Mucosa of rectum (tissue), 2 donors: ENCODE data around the gene CH25H.
A peak's percentile ranks its signal among the peaks of the same experiment; 100 is the strongest.

ENCODE experiments used
- H3K27ac ChIP-seq, 2 donors: one replicate each; pipeline ENCODE4 v1.7.0; 2013; ENCODE audit warnings: inconsistent platforms in 2 of 2, low read depth in 2 of 2, low read length in 2 of 2
- H3K27me3 ChIP-seq, 2 donors: one replicate each; pipeline ENCODE4 v1.7.0; 2013; ENCODE audit warnings: low read length in 2 of 2; ENCODE audit not compliant: control insufficient read depth in 2 of 2, insufficient read depth in 2 of 2
- H3K36me3 ChIP-seq, 2 donors: one replicate each; pipeline ENCODE4 v1.7.0; 2013; ENCODE audit warnings: low read length in 2 of 2; ENCODE audit not compliant: control insufficient read depth in 2 of 2, insufficient read depth in 2 of 2
- H3K4me1 ChIP-seq, 2 donors: one replicate each; pipeline ENCODE4 v1.7.0; 2013; ENCODE audit warnings: low read length in 2 of 2, mild to moderate bottlenecking in 1 of 2; ENCODE audit not compliant: control insufficient read depth in 2 of 2, insufficient read depth in 2 of 2
- H3K4me3 ChIP-seq, 2 donors: one replicate each; pipeline ENCODE4 v1.7.0; 2013; ENCODE audit warnings: low read length in 2 of 2
- H3K9ac ChIP-seq, 2 donors: one replicate each; pipeline ENCODE4 v1.7.0; 2013; ENCODE audit warnings: low read length in 2 of 2, low read depth in 1 of 2, mild to moderate bottlenecking in 1 of 2
- H3K9me3 ChIP-seq, 2 donors: one replicate each; pipeline ENCODE4 v1.7.0; 2013; ENCODE audit warnings: low read length in 2 of 2; ENCODE audit not compliant: control insufficient read depth in 2 of 2
- donor health status: healthy.
- donor health status: Normal muscosa, but diverticular disease.

CH25H gene

DNA sequence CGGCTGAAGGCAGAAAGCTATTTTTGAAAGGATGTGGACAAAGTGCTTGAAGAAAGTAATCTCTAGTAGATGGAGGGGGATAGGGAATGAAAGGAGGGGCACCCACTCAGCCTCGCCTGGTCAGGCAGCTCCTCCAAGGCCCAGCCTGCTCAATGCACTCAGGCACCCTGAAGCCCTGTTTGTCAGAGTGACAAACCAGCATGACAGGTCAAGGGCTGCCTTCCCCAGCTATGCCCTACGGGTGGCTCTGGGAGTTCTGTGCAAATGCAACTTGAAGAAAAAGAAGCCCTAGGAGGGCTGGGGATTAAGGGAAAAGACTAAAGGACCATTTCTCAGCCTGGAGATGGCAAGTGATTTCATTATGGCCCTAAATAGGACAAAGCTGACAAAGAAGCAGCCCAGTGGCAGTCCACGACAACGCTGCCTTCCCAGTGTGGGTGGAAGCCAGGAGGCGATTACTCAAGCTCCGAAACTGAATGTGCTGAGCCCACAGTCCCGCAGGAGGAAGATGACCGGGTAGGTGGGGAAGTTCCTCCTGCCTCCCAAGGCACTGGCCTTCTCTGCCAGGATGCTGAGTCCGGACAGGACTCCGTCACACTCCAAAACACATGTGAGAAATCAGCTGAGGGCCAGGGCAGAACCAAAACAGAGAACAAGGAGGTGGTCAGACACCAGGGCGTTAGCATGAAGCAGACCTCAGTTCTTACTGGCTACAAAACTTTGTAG lies 28.1 kb upstream of the CH25H start:
- Histone ChIP-seq H3K9me3 (no peaks in the 10 kb centered on the region), H3K27me3 (no peaks in the 10 kb centered on the region), H3K27ac (no peak overlapping the region), H3K36me3 (no peaks in the 10 kb centered on the region), H3K9ac (no peak overlapping the region), H3K4me3 (no peak overlapping the region), H3K4me1 (no peaks in the 10 kb centered on the region)

DNA sequence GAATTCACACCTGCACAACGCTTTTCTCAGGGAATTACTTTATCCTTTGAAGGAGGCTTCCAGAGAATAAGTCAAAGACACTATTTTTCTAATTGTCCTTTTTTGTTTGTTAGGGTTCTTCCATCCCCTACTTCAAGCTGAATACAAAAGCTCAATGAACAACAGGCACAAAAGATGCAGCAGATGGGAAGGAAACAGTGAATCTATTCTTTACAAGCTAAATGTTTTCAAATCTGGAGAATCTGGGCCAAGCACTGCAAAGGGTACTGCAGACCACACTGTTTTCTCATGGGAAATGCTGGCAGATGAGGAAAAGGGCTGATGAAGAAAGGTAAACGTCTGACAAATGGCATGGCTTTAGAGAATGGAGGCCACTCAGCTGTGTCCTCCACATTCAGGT lies 25.9 kb upstream of the CH25H start:
- H3K27me3 ChIP-seq, result no peaks in the 10 kb centered on the region
- H3K27ac ChIP-seq, result no peak overlapping the region
- no peak overlapping the region for H3K9ac ChIP-seq
- no peaks in the 10 kb centered on the region for H3K4me1 ChIP-seq
- H3K36me3 ChIP-seq, result peaks cover 1 to 2% of the 10 kb centered on the region in 2 donors
- no peak overlapping the region for H3K4me3 ChIP-seq
- no peaks in the 10 kb centered on the region for H3K9me3 ChIP-seq

- Histone ChIP-seq H3K9me3 (no peaks in the 10 kb centered on the region), H3K27ac (no peak overlapping the region)
These were observed 21.8 kb upstream of the CH25H start for GRCh38 chr10:89228962-89229361.

DNA sequence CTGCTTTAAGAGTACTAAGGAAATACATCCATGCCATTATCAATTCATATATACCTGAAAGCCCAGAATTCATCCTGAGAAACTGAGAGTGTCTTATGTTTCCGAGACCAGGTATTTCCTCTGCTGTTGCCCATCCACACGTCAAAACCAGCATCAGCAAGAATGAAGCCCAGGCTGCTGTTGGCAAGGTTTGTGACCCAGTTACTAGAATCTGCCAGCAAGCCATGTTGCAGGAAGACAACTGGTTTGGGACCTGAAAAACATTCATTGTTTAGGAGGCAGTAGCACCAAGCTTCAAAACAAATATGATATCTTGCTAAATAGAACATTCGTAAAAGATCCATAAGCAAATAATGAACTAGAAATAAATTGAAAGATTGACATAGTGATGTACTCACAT lies 21.0 kb upstream of the CH25H start:
- Histone ChIP-seq H3K27ac (no peak overlapping the region), H3K27me3 (no peaks in the 10 kb centered on the region), H3K9ac (no peak overlapping the region), H3K4me1 (no peaks in the 10 kb centered on the region), H3K4me3 (no peak overlapping the region), H3K9me3 (no peaks in the 10 kb centered on the region), H3K36me3 (peaks cover 2 to 5% of the 10 kb centered on the region in 2 donors)

More at GRCh38 chr10:89228962-89229361, 21.8 kb upstream of the CH25H start:
- peaks cover 2 to 5% of the 10 kb centered on the region in 2 donors for H3K36me3 ChIP-seq
- no peak overlapping the region for H3K4me3 ChIP-seq
- H3K9ac ChIP-seq, result no peak overlapping the region
- no peaks in the 10 kb centered on the region for H3K4me1 ChIP-seq
- H3K27me3 ChIP-seq, result no peaks in the 10 kb centered on the region

DNA sequence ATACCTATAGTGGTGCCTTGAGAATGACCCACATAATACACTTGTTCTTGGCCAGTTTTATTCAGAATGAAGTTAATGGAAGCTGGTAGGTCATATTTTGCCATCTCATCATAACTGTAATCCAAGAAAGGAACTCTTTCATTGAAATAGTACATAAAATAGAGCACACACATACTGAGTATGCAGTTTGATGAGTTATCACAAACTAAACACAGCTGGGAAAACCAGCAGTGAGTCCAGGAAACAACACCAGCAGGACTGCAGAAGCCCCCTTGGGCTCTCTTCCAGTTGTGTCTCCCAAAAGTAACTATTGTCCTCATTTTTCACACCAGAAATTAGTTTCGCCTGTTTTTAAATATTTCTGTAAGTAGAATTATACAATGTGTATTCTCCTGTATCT lies 19.8 kb upstream of the CH25H start:
- H3K9me3 ChIP-seq, result no peaks in the 10 kb centered on the region
- H3K4me3 ChIP-seq, result no peak overlapping the region
- no peaks in the 10 kb centered on the region for H3K4me1 ChIP-seq
- H3K27me3 ChIP-seq, result no peaks in the 10 kb centered on the region
- peaks cover 2 to 5% of the 10 kb centered on the region in 2 donors for H3K36me3 ChIP-seq
- H3K27ac ChIP-seq, result no peak overlapping the region
- no peak overlapping the region for H3K9ac ChIP-seq

DNA sequence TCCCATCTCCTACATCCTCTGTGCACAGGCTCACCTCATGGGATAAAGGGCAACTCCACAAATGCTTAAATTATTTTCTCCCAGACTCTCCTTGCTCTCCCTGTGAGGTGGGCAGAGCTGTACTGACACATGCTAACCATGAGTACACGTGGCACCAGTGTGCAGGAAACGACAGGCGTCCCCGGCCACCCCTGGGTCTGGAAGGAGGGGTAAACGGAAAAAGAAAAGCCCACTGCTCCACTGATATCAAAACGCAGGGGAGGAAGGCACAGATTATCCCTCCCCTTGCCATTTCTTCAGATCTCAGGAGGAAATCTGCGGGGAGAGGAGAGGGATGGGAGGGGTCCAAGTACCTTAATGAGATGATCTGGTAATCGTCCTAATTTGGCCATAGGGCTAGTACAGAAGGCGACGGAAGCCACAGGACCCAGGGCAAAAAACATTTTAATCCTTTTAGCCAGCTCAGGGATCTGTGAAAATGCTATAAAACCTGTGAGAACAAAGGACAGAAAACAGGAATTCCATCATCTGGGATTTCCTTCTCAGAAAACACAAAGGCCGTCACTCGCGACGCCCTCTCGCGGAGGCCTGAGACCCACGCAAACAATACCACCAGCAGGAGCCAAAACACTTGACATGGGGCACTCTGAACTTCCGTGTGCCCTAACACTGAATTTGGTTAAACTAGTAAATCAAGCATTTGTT lies 17.8 kb upstream of the CH25H start:
- Histone ChIP-seq H3K36me3 (peaks cover 2 to 5% of the 10 kb centered on the region in 2 donors), H3K9ac (no peak overlapping the region), H3K4me1 (no peaks in the 10 kb centered on the region), H3K27ac (no peak overlapping the region), H3K9me3 (no peaks in the 10 kb centered on the region), H3K4me3 (no peak overlapping the region), H3K27me3 (no peaks in the 10 kb centered on the region)

DNA sequence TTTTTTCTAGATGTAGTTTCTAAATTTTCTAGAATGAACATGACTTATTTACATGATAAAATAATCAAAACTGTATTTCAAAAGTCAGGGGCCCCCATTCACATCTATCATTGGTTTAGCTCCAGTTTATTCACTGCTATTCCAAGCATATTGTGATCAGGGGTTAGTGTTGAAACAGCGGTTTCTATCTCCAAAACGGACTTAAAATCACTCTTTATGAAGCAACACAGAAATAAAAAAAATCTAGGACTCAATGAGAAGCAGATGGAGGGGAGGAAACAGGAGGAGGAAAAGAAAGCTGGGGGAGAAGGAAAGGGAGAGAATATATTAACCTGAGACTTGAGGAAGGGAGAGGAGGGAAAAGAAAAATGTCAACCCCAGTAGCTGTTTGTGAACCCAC lies 14.8 kb upstream of the CH25H start:
- Histone ChIP-seq H3K27me3 (no peaks in the 10 kb centered on the region), H3K4me3 (no peak overlapping the region), H3K4me1 (peaks cover 5 to 6% of the 10 kb centered on the region in 2 donors), H3K27ac (no peak overlapping the region), H3K9me3 (no peaks in the 10 kb centered on the region), H3K9ac (no peak overlapping the region), H3K36me3 (no peaks in the 10 kb centered on the region)

DNA sequence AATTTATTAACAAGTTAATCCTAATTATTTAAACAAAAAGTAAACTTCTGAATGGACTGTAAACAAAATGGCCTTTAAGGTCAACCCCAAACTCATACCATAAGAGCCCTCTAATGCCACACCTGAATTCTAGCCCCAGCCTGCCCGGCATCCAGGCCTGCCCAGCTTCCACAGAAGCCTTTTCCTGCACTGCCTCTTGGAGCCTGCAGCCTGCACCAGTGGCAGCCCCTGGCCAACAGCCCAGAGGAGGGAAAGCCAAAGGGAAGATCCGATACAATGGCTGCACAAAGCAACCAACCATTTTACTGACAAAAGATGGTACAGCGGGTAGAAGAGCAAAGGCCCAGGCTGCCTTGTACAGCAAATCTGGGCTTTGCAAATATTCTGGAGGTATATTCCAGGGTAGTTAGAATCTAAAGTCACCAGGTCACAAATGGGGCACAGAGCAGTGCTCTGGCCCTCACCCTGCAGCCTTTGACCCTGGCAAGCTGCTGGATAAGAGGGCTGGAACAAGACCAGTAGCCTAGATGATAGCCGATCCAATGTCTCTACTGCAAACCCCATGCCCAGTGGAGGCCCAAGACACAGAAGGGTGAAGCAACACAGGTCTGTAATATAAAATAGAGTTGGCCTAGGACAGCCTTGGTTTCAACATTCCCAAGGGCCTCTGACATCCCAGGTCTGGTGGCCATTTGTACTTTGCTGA lies 12.5 kb upstream of the CH25H start:
- Histone ChIP-seq H3K9ac (no peak overlapping the region), H3K4me1 (peaks cover 5 to 6% of the 10 kb centered on the region in 2 donors), H3K36me3 (no peaks in the 10 kb centered on the region), H3K27ac (no peak overlapping the region), H3K9me3 (no peaks in the 10 kb centered on the region), H3K27me3 (no peaks in the 10 kb centered on the region), H3K4me3 (no peak overlapping the region)

GRCh38 chr10:89217057-89217990 lies 10.2 kb upstream of the CH25H start:
- Histone ChIP-seq H3K4me1 (peaks cover 5 to 6% of the 10 kb centered on the region in 2 donors), H3K27me3 (no peaks in the 10 kb centered on the region), H3K9me3 (no peaks in the 10 kb centered on the region), H3K36me3 (no peaks in the 10 kb centered on the region), H3K27ac (peak overlapping the region; percentile 19 to 41), H3K9ac (no peak overlapping the region), H3K4me3 (peak overlapping the region; percentile 6 to 28)
